Natural killer cell (primary cell): ENCODE measurements around the gene ECI1. TPM values are rescaled to one million over a fixed set of nuclear protein-coding genes. Genes with fewer than 3 reads are reported as not detected.

Experiments
- ATAC-seq, 3 donors: fragments of 150-1000 bp in 2 of 3; fragments of 200-7000 bp in 1 of 3; cut with Tn5 transposase; 1 replicate in 1 of 3; 2 replicates in 2 of 3; pipeline ENCODE4 v1.10.0; 2021; ENCODE audit warnings: mild to moderate bottlenecking in 2 of 3, moderate library complexity in 2 of 3
- DNase-seq, 2 donors: peaks; one replicate each; pipeline versions ENCODE4 v3.0.0 to v3.0.0-alpha.2; 2013 to 2021; ENCODE audit warnings: mixed read lengths in 1 of 2
- H3K27ac ChIP-seq: one replicate; pipeline ENCODE4 v1.5.1; 2013; ENCODE audit warnings: mild to moderate bottlenecking, low read length
- H3K27me3 ChIP-seq: one replicate; pipeline ENCODE4 v1.6.1; 2013; ENCODE audit warnings: low read length; ENCODE audit not compliant: control insufficient read depth, insufficient read depth
- H3K36me3 ChIP-seq: one replicate; pipeline ENCODE4 v1.6.1; 2013; ENCODE audit warnings: low read length; ENCODE audit not compliant: control insufficient read depth, insufficient read depth
- H3K4me1 ChIP-seq: one replicate; pipeline ENCODE4 v1.6.1; 2013; ENCODE audit warnings: low read length; ENCODE audit not compliant: control insufficient read depth, insufficient read depth
- H3K4me3 ChIP-seq: one replicate; pipeline ENCODE4 v1.5.1; 2013; ENCODE audit warnings: low read length
- H3K9me3 ChIP-seq: one replicate; pipeline ENCODE4 v1.6.1; 2013; ENCODE audit warnings: low read length; ENCODE audit not compliant: control insufficient read depth, insufficient read depth
- H3K27ac Mint-ChIP-seq, 2 donors: one replicate each; pipeline ENCODE4 v1.8.0; 2022; ENCODE audit warnings: mild to moderate bottlenecking in 2 of 2, mixed read lengths in 2 of 2, moderate library complexity in 1 of 2
- H3K27me3 Mint-ChIP-seq, 2 donors: one replicate each; pipeline ENCODE4 v1.8.0; 2022; ENCODE audit warnings: low read depth in 2 of 2, mixed read lengths in 2 of 2
- H3K36me3 Mint-ChIP-seq: one replicate; pipeline ENCODE4 v1.8.0; 2022; ENCODE audit warnings: mixed read lengths
- H3K4me1 Mint-ChIP-seq, 2 donors: one replicate each; pipeline ENCODE4 v1.8.0; 2022; ENCODE audit warnings: mixed read lengths in 2 of 2
- H3K4me3 Mint-ChIP-seq: one replicate; pipeline ENCODE4 v1.8.0; 2022; ENCODE audit warnings: mild to moderate bottlenecking, moderate library complexity, mixed read lengths
- H3K9me3 Mint-ChIP-seq, 2 donors: one replicate each; pipeline ENCODE4 v1.8.0; 2022; ENCODE audit warnings: mixed read lengths in 2 of 2
- WGBS: methylation state at CpG from one replicate; pipeline ENCODE4 v1.1.7; 2013; ENCODE audit warnings: missing lambda C conversion rate; ENCODE audit not compliant: insufficient coverage; 5-methylcytosine and 5-hydroxymethylcytosine counted together
- intact Hi-C: fragments of 100-400 bp; cut with micrococcal nuclease; formaldehyde crosslinking; loops from one replicate; pipeline ENCODE4 v1.14.2; 2022
- total RNA-seq, 4 donors: library from RNA; stranded (reverse); fragments of 120-200 nt in 1 of 4; gene quantifications; one replicate each; pipeline versions ENCODE4 v1.2.3 to v1.2.4, GENCODE V29; 2013 to 2022
- TF ChIP-seq, protein P1 (sequence below): fragments of 200-600 bp; IDR thresholded peaks from one replicate; pipeline ENCODE4 v1.8.0; 2022; ENCODE audit warnings: antibody characterized with exemption

ECI1 gene
- total RNA-seq, 3 donors from 2014 or later (not counting 1 experiment from before 2014, with no cell fraction given), result 14.6 to 19.2 (median 19.0) TPM

DNA sequence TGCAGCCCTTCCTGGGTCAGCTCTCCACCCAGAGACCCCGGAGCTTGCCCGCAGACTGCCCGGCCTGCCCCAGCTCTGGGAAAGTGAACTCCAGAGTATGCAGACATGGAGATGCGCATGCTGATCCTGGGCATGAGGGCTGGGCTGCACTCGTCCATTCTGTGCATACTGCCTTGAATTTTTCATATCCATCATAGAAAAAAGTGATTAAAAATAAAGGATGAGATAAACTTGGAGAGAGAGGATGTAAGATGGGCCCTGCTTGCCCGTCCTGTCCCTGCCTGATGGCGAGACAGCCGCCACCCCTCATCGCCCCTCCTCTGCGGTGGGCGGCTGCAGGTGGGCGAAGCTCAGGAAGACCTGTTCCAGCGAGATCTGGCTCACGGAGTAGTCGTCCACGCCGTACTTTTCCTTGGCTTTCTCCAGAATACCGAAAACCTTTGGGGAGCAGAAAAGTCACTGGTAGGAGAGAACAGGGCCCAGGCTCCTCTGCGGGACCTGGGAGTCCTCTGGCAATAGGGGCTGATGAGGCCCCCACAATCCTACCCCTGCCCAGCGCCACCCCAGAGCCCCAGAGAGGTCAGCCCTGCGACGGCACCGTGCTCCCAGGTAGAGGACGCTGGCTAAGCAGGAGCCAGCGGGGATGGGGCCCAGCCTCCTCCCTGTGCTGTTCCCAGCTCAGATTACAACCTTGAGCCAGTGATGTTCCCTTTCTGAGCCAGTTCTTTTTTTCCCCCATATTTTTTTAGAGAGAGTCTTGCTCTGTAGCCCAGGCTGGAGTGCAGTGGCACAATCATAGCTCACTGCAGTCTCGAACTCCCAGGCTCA, 25.2 kb upstream of the ECI1 start:
- Mint-ChIP-seq H3K4me3 (no peak overlapping the region), H3K4me1 (no peaks in the 10 kb centered on the region), H3K27me3 (no peaks in the 10 kb centered on the region), H3K27ac (no peak overlapping the region), H3K9me3 (no peaks in the 10 kb centered on the region), H3K36me3 (no peaks in the 10 kb centered on the region)
- no peaks in the 10 kb centered on the region for H3K9me3 ChIP-seq
- ATAC-seq, result no peak
- no peak overlapping the region for H3K4me3 ChIP-seq
- H3K4me1 ChIP-seq, result peaks cover 5% of the 10 kb centered on the region
- TF ChIP-seq, protein P1, sequence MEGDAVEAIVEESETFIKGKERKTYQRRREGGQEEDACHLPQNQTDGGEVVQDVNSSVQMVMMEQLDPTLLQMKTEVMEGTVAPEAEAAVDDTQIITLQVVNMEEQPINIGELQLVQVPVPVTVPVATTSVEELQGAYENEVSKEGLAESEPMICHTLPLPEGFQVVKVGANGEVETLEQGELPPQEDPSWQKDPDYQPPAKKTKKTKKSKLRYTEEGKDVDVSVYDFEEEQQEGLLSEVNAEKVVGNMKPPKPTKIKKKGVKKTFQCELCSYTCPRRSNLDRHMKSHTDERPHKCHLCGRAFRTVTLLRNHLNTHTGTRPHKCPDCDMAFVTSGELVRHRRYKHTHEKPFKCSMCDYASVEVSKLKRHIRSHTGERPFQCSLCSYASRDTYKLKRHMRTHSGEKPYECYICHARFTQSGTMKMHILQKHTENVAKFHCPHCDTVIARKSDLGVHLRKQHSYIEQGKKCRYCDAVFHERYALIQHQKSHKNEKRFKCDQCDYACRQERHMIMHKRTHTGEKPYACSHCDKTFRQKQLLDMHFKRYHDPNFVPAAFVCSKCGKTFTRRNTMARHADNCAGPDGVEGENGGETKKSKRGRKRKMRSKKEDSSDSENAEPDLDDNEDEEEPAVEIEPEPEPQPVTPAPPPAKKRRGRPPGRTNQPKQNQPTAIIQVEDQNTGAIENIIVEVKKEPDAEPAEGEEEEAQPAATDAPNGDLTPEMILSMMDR, result no peak
- no peaks in the 10 kb centered on the region for H3K27me3 ChIP-seq
- no peak for DNase-seq
- 94% methylated on average over 25 of the region's 26 CpGs for WGBS
- intact Hi-C loops, result no loop called here
- H3K36me3 ChIP-seq, result no peaks in the 10 kb centered on the region
- no peak overlapping the region for H3K27ac ChIP-seq

DNA sequence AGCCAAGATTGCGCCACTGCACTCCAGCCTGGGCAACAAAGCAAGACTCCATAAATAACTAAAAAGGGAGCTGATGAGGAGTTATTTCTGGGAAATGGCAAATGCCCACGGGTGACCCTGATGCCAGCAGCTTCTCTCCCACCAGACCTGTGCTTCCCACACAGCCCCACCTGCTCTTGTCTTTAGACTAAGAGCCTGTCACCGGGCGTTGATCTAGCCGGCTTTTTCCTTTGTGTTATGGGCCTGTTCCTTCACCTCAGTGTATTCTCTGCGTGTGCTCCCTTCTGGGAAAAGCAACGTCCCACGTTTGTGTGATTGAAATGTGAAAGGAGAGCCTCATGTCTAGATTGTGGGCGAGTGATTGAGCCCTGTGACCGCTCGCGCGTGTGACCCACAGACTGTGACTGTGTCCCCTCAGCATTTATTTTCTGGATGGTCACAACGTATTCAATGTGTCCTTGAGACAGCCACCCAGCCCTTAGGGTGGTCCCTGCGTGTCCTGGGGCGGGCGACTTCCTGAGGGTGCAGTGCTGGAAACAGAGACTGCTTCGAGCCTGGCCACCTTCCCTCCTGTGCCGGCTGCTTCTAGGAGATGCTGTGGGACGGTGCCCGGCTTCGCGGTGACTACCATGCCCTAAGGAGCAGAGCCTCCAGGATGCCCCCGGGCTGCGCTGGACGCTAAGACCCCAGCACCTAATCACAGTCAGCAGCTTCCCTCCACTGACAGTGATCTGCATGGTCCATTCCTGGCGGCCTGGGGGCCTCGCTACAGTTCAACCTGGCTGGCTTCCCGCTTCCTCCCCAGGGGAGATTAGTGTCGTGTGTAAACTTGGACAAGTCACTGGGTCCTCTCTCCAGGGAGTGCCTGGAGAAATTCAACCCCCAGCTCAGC, 24.3 kb upstream of the ECI1 start:
- H3K4me1 Mint-ChIP-seq, result peaks cover 0 to 5% of the 10 kb centered on the region in 2 donors
- Histone ChIP-seq H3K27ac (no peak overlapping the region), H3K9me3 (no peaks in the 10 kb centered on the region), H3K4me1 (peaks cover 5% of the 10 kb centered on the region), H3K36me3 (no peaks in the 10 kb centered on the region), H3K27me3 (no peaks in the 10 kb centered on the region), H3K4me3 (no peak overlapping the region)
- ATAC-seq, result no peak
- 90% methylated on average over 30 of the region's 30 CpGs for WGBS
- H3K36me3 Mint-ChIP-seq, result no peaks in the 10 kb centered on the region
- no peak overlapping the region for H3K27ac Mint-ChIP-seq
- H3K27me3 Mint-ChIP-seq, result no peaks in the 10 kb centered on the region
- intact Hi-C loops, result no loop called here
- TF ChIP-seq, protein P1, result no peak
- no peak overlapping the region for H3K4me3 Mint-ChIP-seq
- DNase-seq, result no peak
- no peaks in the 10 kb centered on the region for H3K9me3 Mint-ChIP-seq

DNA sequence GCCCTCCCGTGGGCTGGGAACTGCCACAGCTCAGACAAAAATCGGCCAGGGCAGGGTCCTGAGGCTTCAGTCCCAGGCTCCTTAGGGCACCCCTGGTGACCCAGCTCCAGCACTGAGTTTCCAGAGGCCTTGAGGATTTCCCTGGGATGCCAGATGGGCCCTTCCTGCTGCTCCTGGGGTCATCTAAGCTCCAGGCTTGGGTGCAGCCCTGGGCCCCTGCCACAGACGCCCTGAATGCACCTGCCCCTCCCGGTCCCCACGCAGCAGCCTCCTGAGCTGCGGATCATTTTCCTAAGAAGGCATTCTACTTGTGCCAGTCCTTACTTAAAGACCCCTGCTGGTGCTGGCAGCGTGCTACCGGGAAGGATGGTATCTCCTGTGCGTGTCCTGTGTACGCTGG, 22.5 kb upstream of the ECI1 start:
- H3K4me3 Mint-ChIP-seq, result no peak overlapping the region
- intact Hi-C loops, result no loop called here
- H3K4me1 Mint-ChIP-seq, result peaks cover 8 to 15% of the 10 kb centered on the region in 2 donors
- no peak overlapping the region for H3K27ac ChIP-seq
- no peaks in the 10 kb centered on the region for H3K9me3 Mint-ChIP-seq
- H3K36me3 ChIP-seq, result no peaks in the 10 kb centered on the region
- H3K27me3 Mint-ChIP-seq, result no peaks in the 10 kb centered on the region
- H3K4me3 ChIP-seq, result no peak overlapping the region
- DNase-seq (no peak), ATAC-seq (no peak)
- peaks cover 17% of the 10 kb centered on the region for H3K4me1 ChIP-seq
- H3K27me3 ChIP-seq, result no peaks in the 10 kb centered on the region
- no peaks in the 10 kb centered on the region for H3K36me3 Mint-ChIP-seq
- H3K27ac Mint-ChIP-seq, result no peak overlapping the region
- TF ChIP-seq, protein P1, result no peak
- WGBS, result 95% methylated on average over 10 of the region's 10 CpGs
- H3K9me3 ChIP-seq, result no peaks in the 10 kb centered on the region
